Neuron (in vitro differentiated cells): ENCODE data around the gene PLB1.
"Not testable (repeated sequence)": the region's sequence is repeated elsewhere in the genome, so short reads cannot be mapped to it uniquely, and the experiment has no call there.

ENCODE experiments used
- H2AFZ ChIP-seq: one replicate; pipeline ENCODE4 v1.6.1; 2013; ENCODE audit warnings: low read depth, mild to moderate bottlenecking, inconsistent platforms, low read length, moderate library complexity
- H3K27me3 ChIP-seq: one replicate; pipeline ENCODE4 v1.6.1; 2013; ENCODE audit warnings: low read length; ENCODE audit not compliant: insufficient read depth
- H3K36me3 ChIP-seq: one replicate; pipeline ENCODE4 v1.6.1; 2013; ENCODE audit warnings: low read length; ENCODE audit not compliant: insufficient read depth
- H3K4me1 ChIP-seq: one replicate; pipeline ENCODE4 v1.6.1; 2013; ENCODE audit warnings: low read length; ENCODE audit not compliant: insufficient read depth
- H3K4me3 ChIP-seq: 2 replicates; pipeline ENCODE4 v1.5.1; 2013; ENCODE audit warnings: mild to moderate bottlenecking, low read length, moderate library complexity
- H3K9me3 ChIP-seq: one replicate; pipeline ENCODE4 v1.6.1; 2013; ENCODE audit warnings: low read length

The PLB1 gene

DNA sequence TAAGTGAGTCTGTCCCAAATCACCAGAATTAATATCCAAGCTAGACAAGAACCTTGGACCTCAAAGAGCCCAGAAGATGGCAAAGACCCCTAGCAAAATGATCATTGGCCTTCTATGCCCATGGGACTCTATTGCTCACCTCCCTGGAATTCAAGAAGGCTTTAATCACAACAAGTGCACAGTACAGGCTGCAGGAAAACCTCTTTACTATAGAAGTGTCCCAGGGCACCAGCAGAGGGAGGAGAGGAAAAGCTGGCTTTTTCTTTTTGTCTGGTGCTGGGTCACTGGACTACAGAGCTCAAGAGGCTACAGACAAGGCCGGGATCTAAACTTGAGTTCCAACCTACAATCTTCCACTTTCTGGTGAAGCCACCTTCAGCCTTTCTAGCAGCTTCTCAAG lies 167.5 kb downstream of the PLB1 start:
- no peak overlapping the region for H2AFZ ChIP-seq
- no peak overlapping the region for H3K4me3 ChIP-seq
- H3K9me3 ChIP-seq, result no peaks in the 10 kb centered on the region
- no peaks in the 10 kb centered on the region for H3K36me3 ChIP-seq
- no peaks in the 10 kb centered on the region for H3K27me3 ChIP-seq
- H3K4me1 ChIP-seq, result peaks cover 15% of the 10 kb centered on the region

- Histone ChIP-seq H3K27me3 (no peaks in the 10 kb centered on the region), H3K36me3 (no peaks in the 10 kb centered on the region), H3K4me3 (no peak overlapping the region), H3K4me1 (peaks cover 15% of the 10 kb centered on the region), H3K9me3 (no peaks in the 10 kb centered on the region), H2AFZ (no peak overlapping the region)
These were observed 168.4 kb downstream of the PLB1 start for GRCh38 chr2:28664120-28664842.

DNA sequence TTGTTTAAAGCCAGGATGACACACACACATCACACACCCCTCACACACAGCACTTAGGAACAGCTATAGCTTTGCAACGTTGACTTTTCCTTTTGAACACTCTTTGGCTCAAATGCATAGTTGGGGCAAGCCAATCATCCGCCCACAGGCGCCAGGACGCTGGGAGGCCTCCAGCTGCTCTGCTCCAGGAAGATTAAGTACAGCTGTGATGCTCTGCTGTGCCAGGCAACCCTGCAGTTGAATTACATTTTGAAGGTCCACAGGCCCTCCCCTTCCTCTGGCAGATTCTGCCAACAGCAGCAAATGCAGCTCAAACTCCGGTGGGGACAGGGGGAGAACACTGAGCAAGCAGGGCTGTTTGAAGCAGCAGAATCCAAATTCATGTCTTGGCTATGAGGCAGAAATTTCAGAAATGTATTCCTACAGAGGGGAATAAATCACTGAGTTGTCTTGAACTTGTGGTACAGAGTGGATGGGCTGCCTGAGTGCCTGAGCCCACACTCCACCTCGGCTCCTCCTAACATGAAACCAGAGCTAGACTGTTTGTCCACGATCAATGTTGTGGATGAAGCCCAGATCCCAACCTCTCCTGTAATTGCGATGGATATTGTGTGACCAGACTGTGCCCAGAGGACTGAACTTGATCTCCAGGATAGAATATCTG lies 169.3 kb downstream of the PLB1 start:
- H3K4me1 ChIP-seq, result peaks cover 22% of the 10 kb centered on the region
- H2AFZ ChIP-seq, result no peak overlapping the region
- no peak overlapping the region for H3K4me3 ChIP-seq
- H3K9me3 ChIP-seq, result no peaks in the 10 kb centered on the region
- no peaks in the 10 kb centered on the region for H3K27me3 ChIP-seq
- no peaks in the 10 kb centered on the region for H3K36me3 ChIP-seq

- not testable (repeated sequence) for H3K4me3 ChIP-seq, H3K27me3 ChIP-seq
These were observed 170.0 kb downstream of the PLB1 start for GRCh38 chr2:28665811-28666377.

GRCh38 chr2:28666496-28667184 lies 170.8 kb downstream of the PLB1 start:
- Histone ChIP-seq H3K4me3 (no peak overlapping the region), H2AFZ (no peak overlapping the region), H3K4me1 (peaks cover 37% of the 10 kb centered on the region), H3K36me3 (no peaks in the 10 kb centered on the region), H3K9me3 (no peaks in the 10 kb centered on the region), H3K27me3 (no peaks in the 10 kb centered on the region)

More at GRCh38 chr2:28665811-28666377, 170.0 kb downstream of the PLB1 start:
- H2AFZ ChIP-seq, H3K36me3 ChIP-seq, H3K9me3 ChIP-seq: not testable (repeated sequence)
- peaks cover 29% of the 10 kb centered on the region for H3K4me1 ChIP-seq

GRCh38 chr2:28667261-28667660 lies 171.4 kb downstream of the PLB1 start:
- no peaks in the 10 kb centered on the region for H3K9me3 ChIP-seq
- no peak overlapping the region for H3K4me3 ChIP-seq
- no peaks in the 10 kb centered on the region for H3K27me3 ChIP-seq
- H3K36me3 ChIP-seq, result no peaks in the 10 kb centered on the region
- peaks cover 40% of the 10 kb centered on the region for H3K4me1 ChIP-seq
- no peak overlapping the region for H2AFZ ChIP-seq

DNA sequence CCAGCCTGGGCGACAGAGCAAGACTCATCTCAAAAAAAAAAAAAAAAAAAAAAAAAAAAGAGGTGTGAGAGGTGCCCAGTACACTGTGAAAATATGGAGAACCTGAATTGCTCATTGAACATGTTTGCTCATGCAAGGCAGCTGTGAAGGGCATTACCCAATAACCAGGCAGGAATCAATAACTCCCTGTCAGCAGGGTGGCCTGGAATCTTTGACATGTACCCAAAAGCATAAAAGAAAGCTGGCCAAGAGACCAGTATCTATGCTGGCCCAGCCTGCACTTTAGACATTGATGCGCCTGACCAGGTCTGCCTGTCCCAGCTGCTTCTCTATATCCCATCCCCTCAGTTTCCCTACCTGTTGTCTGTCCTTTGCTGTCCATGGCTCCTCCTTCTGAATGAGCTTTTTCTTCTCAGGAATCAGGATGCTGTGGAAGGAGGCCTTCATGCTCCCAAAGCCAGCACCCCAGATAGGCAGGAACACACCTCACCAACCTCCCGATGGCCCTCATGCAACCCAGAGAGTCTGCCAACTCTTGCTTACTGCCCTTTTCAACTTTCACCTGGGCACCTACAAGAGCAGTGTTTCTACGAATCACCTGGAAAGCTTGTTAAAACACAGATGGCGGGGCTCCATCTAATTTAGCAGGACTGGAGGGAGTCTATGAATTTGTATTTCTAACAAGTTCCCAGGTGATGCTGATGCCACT lies 172.4 kb downstream of the PLB1 start:
- H2AFZ ChIP-seq, result no peak overlapping the region
- H3K9me3 ChIP-seq, result no peaks in the 10 kb centered on the region
- H3K36me3 ChIP-seq, result no peaks in the 10 kb centered on the region
- no peaks in the 10 kb centered on the region for H3K27me3 ChIP-seq
- H3K4me1 ChIP-seq, result peaks cover 40% of the 10 kb centered on the region
- H3K4me3 ChIP-seq, result no peak overlapping the region

GRCh38 chr2:28668880-28669279 lies 173.0 kb downstream of the PLB1 start:
- no peak overlapping the region for H3K4me3 ChIP-seq
- H3K9me3 ChIP-seq, result no peaks in the 10 kb centered on the region
- H2AFZ ChIP-seq, result no peak overlapping the region
- H3K36me3 ChIP-seq, result no peaks in the 10 kb centered on the region
- H3K27me3 ChIP-seq, result no peaks in the 10 kb centered on the region
- H3K4me1 ChIP-seq, result peaks cover 41% of the 10 kb centered on the region

DNA sequence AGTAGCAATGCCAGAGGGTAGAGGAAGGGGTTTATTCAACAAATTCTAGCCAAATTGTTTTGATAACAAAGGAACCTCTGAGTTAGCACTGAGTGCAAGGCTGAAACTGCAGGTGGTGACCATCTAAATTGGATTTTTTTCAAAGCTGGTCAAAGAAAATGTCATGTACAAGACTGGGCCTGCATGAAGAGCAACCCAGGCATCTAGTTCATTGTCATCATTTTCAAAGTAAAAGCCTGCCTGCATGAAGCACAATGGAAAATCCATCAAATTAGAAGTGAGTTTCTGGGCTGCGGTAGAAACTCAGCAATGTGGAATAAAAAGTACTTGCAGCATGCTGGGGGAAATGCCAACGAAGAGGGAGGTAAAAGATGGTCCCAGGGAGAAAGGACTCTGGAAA lies 175.0 kb downstream of the PLB1 start:
- Histone ChIP-seq H3K4me1 (peaks cover 37% of the 10 kb centered on the region), H3K36me3 (no peaks in the 10 kb centered on the region), H3K4me3 (no peak overlapping the region), H3K9me3 (no peaks in the 10 kb centered on the region), H2AFZ (no peak overlapping the region), H3K27me3 (no peaks in the 10 kb centered on the region)

DNA sequence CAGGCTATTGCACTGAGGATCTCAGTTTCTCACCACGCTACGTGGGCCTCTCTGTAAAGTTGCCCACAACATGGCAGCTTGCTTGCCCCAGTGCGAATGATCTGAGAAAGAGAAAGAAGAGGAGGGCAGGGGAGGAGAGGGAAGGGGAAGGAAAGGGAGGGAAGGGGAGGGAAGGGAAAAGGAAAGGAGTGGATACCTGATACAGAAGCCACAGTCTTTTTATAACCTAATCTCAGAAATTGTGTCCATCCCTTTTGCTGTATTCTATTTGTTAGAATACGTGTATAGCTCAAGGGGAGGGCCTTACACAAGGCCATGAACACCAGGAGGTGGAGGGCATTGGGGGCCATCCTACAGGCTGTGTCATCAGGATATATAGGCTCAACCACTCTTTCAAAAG lies 177.5 kb downstream of the PLB1 start:
- Histone ChIP-seq H3K4me3 (no peak overlapping the region), H3K4me1 (peaks cover 40% of the 10 kb centered on the region), H3K9me3 (no peaks in the 10 kb centered on the region), H3K36me3 (no peaks in the 10 kb centered on the region), H2AFZ (no peak overlapping the region), H3K27me3 (no peaks in the 10 kb centered on the region)

GRCh38 chr2:28674062-28674712 lies 178.3 kb downstream of the PLB1 start:
- no peaks in the 10 kb centered on the region for H3K36me3 ChIP-seq
- H2AFZ ChIP-seq, result no peak overlapping the region
- no peaks in the 10 kb centered on the region for H3K9me3 ChIP-seq
- peaks cover 42% of the 10 kb centered on the region for H3K4me1 ChIP-seq
- H3K27me3 ChIP-seq, result no peaks in the 10 kb centered on the region
- H3K4me3 ChIP-seq, result no peak overlapping the region

- no peaks in the 10 kb centered on the region for H3K9me3 ChIP-seq
- no peak overlapping the region for H2AFZ ChIP-seq
- H3K4me1 ChIP-seq, result peaks cover 39% of the 10 kb centered on the region
- no peak overlapping the region for H3K4me3 ChIP-seq
- H3K36me3 ChIP-seq, result no peaks in the 10 kb centered on the region
- no peaks in the 10 kb centered on the region for H3K27me3 ChIP-seq
These were observed 178.8 kb downstream of the PLB1 start for GRCh38 chr2:28674713-28675068.
